GM12878 (cell line): ENCODE measurements around the gene HEPACAM. TPM values are rescaled to one million over a fixed set of nuclear protein-coding genes. Genes with fewer than 3 reads are reported as not detected.

ENCODE experiments used
- CREM ChIP-seq: IDR thresholded peaks from 2 replicates; pipeline ENCODE4 v1.6.1; 2014; ENCODE audit warnings: antibody characterized with exemption, low read depth
- ESRRA ChIP-seq: IDR thresholded peaks from 2 replicates; pipeline ENCODE4 v1.6.1; 2012; ENCODE audit warnings: mild to moderate bottlenecking, low read length, improper control_type of control experiment
- IKZF2 ChIP-seq, 2 experiments: fragments of 450-650 bp; IDR thresholded peaks; 2 replicates each; pipeline ENCODE4 v1.6.1; 2017; ENCODE audit warnings: mild to moderate bottlenecking in 2 of 2, moderate library complexity in 2 of 2
- NFIC ChIP-seq: IDR thresholded peaks from 2 replicates; pipeline ENCODE4 v1.6.1; 2012; ENCODE audit warnings: low read depth, mild to moderate bottlenecking, inconsistent platforms, low read length, moderate library complexity
- SMARCA5 ChIP-seq: fragments of 450-650 bp; IDR thresholded peaks from 2 replicates; pipeline ENCODE4 v1.6.1; 2017; ENCODE audit warnings: mild to moderate bottlenecking
- SREBF1 ChIP-seq: IDR thresholded peaks from 2 replicates; pipeline ENCODE4 v1.6.1; 2012; ENCODE audit warnings: mild to moderate bottlenecking, low read length
- ZNF384 ChIP-seq: IDR thresholded peaks from 2 replicates; pipeline ENCODE4 v1.6.1; 2012; ENCODE audit warnings: low read depth, mild to moderate bottlenecking, low read length, improper control_type of control experiment, borderline replicate concordance
- polyA plus RNA-seq, 11 experiments: library from polyadenylated mRNA; depleted of rRNA in 4 of 11; unstranded in 6 of 11; stranded (reverse) in 5 of 11; fragments of >200 nt; fragmentation: Nextera tagmentation in 4 of 11; fragmentation: Illumina TruSeq in 1 of 11; extraction: Ambion mirVana in 4 of 11; extraction: Trizol in 1 of 11; gene quantifications; 1 replicate in 1 of 11; 2 replicates in 10 of 11; pipeline versions ENCODE4 v1.2.1 to v1.2.3, GENCODE V29; 2011 to 2016; ENCODE audit warnings: inconsistent platforms in 2 of 11, missing spikeins in 2 of 11, low read depth in 1 of 11
- total RNA-seq, 4 experiments: library from RNA; depleted of rRNA in 3 of 4; stranded (reverse); fragments of >200 nt in 3 of 4; fragmentation: Illumina TruSeq in 1 of 4; extraction: Trizol in 1 of 4; gene quantifications; 2 replicates each; pipeline versions ENCODE4 v1.2.1 to v1.2.3, GENCODE V29; 2013 to 2021
- TF ChIP-seq, protein P1 (sequence below): fragments of 450-650 bp; IDR thresholded peaks from 2 replicates; pipeline ENCODE4 v1.6.1; 2017; ENCODE audit warnings: low read depth, mild to moderate bottlenecking, moderate library complexity
- TF ChIP-seq, protein P2 (sequence below): fragments of 450-650 bp; formaldehyde crosslinking; IDR thresholded peaks from 2 replicates; pipeline ENCODE4 v1.4.0; 2020; ENCODE audit warnings: mild to moderate bottlenecking, moderate library complexity

The HEPACAM gene
- total and polyA plus RNA-seq, 10 of the 15 experiments (the other 5 are each of a cell fraction or from before 2014, with no cell fraction given), result 0.03 TPM; not detected in 9

DNA sequence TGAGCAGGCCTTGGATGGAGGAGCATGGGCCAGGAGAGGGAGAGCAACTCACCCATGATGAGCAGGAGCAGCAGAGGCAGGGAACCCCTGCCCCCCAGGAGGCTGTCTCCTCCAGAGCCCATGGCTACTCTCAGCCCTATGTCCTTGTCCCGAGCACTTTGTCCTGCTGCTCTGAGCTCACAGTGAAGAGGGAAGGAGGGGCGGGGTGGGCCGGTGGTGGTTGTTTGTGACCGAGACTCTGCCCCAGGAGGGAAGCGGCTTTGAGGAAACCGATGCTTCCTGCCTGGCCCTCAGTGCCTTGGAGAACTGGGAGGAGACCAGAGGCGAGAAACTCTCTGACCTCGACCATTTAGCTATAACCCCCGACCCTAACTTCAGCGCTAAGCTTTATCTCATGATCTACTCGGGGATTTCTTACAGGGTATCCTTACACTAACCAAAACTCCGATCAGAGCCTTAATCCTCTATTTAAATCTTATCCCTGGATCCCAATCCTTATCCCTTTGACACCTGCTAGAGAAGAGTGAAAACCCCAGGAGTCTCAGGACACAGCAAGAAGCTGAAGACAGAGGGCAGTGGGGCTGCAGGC is 38.1 kb downstream of the HEPACAM start, which contains the start of gene ROBO4 (continued):
- TF ChIP-seq, protein P1, sequence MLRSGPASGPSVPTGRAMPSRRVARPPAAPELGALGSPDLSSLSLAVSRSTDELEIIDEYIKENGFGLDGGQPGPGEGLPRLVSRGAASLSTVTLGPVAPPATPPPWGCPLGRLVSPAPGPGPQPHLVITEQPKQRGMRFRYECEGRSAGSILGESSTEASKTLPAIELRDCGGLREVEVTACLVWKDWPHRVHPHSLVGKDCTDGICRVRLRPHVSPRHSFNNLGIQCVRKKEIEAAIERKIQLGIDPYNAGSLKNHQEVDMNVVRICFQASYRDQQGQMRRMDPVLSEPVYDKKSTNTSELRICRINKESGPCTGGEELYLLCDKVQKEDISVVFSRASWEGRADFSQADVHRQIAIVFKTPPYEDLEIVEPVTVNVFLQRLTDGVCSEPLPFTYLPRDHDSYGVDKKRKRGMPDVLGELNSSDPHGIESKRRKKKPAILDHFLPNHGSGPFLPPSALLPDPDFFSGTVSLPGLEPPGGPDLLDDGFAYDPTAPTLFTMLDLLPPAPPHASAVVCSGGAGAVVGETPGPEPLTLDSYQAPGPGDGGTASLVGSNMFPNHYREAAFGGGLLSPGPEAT, result no peak
- TF ChIP-seq CREM (no peak), ZNF384 (no peak), IKZF2 (IDR thresholded peaks at IDR 0.05) (no peak), NFIC (no peak), SREBF1 (no peak), ESRRA (no peak), SMARCA5 (no peak)
- TF ChIP-seq, protein P2, sequence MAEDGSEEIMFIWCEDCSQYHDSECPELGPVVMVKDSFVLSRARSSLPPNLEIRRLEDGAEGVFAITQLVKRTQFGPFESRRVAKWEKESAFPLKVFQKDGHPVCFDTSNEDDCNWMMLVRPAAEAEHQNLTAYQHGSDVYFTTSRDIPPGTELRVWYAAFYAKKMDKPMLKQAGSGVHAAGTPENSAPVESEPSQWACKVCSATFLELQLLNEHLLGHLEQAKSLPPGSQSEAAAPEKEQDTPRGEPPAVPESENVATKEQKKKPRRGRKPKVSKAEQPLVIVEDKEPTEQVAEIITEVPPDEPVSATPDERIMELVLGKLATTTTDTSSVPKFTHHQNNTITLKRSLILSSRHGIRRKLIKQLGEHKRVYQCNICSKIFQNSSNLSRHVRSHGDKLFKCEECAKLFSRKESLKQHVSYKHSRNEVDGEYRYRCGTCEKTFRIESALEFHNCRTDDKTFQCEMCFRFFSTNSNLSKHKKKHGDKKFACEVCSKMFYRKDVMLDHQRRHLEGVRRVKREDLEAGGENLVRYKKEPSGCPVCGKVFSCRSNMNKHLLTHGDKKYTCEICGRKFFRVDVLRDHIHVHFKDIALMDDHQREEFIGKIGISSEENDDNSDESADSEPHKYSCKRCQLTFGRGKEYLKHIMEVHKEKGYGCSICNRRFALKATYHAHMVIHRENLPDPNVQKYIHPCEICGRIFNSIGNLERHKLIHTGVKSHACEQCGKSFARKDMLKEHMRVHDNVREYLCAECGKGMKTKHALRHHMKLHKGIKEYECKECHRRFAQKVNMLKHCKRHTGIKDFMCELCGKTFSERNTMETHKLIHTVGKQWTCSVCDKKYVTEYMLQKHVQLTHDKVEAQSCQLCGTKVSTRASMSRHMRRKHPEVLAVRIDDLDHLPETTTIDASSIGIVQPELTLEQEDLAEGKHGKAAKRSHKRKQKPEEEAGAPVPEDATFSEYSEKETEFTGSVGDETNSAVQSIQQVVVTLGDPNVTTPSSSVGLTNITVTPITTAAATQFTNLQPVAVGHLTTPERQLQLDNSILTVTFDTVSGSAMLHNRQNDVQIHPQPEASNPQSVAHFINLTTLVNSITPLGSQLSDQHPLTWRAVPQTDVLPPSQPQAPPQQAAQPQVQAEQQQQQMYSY (CRISPR knock-in tag), result no peak
- TF ChIP-seq, all 136 proteins: peak for 0
